ENCODE results near the gene PPM1H.

Gene PPM1H

DNA sequence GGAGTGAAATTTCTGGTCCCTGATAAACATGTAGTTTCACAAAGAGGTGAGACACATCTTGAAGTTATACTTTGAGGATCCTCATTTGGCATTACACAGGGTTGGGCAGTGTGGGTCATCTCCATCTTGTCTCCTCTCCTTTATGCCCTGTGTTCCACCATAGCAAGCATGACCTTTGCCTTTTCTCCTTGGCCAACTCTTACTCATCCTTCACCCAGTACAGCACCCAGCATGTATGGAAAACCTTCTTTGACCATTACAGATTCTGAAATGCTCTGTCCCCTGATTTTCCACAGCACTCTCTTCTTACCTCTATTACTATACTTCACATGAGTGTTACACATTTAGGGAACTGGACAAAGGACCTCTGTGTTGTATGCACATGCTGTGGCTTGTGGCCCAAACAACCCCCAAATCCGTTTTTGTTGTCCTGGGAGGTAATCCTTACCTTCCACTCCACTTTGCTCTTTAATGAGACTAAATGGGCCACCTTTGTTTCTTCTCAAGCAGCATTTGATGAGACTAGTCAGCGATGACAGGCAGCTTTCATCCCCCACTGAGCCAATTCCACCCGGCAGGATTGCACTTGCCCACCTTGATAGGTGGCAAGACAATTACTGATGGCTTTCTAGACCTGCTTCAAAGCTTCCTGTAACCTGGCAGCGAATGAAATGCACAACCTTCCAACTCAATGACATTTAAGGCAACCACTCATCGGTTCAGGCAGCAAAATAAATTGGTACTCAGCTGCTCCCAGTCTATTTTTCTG, 304.8 kb downstream of the PPM1H start:
- H3K4me3 ChIP-seq (ENCODE audit: low read length), result no peak overlapping the region
- DNase-seq (ENCODE audit: low read depth), result no peak
- TF ChIP-seq, protein P1, sequence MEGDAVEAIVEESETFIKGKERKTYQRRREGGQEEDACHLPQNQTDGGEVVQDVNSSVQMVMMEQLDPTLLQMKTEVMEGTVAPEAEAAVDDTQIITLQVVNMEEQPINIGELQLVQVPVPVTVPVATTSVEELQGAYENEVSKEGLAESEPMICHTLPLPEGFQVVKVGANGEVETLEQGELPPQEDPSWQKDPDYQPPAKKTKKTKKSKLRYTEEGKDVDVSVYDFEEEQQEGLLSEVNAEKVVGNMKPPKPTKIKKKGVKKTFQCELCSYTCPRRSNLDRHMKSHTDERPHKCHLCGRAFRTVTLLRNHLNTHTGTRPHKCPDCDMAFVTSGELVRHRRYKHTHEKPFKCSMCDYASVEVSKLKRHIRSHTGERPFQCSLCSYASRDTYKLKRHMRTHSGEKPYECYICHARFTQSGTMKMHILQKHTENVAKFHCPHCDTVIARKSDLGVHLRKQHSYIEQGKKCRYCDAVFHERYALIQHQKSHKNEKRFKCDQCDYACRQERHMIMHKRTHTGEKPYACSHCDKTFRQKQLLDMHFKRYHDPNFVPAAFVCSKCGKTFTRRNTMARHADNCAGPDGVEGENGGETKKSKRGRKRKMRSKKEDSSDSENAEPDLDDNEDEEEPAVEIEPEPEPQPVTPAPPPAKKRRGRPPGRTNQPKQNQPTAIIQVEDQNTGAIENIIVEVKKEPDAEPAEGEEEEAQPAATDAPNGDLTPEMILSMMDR (conservative IDR thresholded peaks at IDR 0.05; ENCODE audit: low read depth, low read length), result no peak

DNA sequence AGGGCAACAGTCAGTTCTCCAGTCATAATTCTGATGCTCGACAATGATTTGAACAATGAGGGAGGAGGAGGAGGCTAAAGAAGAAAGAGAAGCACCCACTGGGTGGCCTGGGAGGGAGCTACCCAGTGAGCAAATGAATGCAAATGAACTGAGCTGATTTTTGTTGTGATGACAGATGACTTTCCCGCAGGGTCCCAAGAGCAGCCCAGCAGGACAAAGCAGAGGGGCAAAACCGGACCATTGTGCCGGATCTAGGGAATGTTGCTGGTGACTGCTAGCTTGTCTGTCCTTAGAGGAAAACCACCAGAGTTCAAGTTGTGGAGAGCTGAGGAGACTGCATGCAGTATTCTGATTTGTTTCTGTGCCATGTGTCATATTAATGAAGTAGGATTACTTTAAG, 305.5 kb downstream of the PPM1H start:
- DNase-seq (ENCODE audit: low read depth), result no peak
- TF ChIP-seq, protein P1 (conservative IDR thresholded peaks at IDR 0.05; ENCODE audit: low read depth, low read length), result no peak
- H3K4me3 ChIP-seq (ENCODE audit: low read length), result no peak overlapping the region

DNA sequence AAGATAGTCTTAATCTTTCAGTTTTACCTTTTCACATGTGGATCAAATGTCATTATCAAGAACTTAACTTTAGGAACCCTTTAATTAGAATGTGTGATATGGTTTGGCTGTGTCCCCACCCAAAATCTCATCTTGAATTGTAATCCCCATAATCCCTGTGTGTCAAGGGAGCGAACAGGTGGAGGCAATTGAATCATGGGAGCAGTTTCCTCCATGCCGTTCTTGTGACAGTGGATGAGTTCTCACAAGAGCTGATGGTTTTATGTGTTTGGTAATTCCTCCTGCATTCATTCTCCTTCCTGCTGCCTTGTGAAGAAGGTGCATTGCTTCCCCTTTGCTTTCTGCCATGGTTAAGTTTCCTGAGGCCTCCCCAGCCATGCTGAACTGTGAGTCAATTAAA, 307.8 kb downstream of the PPM1H start:
- TF ChIP-seq, protein P1 (conservative IDR thresholded peaks at IDR 0.05; ENCODE audit: low read depth, low read length), result no peak
- no peak overlapping the region for H3K4me3 ChIP-seq (ENCODE audit: low read length)
- no peak for DNase-seq (ENCODE audit: low read depth)

DNA sequence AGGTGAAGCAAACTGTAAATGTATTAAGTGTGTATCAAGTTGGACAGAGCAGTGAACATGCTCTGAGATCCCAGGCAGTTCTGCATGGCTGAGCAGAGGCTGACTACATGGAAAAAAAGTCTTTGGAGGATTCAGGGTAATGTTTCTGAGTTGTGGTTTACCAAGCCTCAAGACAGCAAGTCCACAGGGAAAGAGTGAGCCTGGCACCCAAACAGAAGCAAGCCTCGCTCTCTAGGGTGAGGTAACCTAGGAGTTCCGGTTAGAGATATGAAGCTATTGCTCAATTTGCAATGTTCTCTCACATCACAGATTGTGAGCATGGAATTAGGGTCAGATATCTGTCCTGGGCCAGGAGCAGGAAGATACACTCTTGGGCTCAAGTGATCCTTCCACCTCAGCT, 309.7 kb downstream of the PPM1H start:
- DNase-seq (ENCODE audit: low read depth), result no peak
- H3K4me3 ChIP-seq (ENCODE audit: low read length), result no peak overlapping the region
- TF ChIP-seq, protein P1 (conservative IDR thresholded peaks at IDR 0.05; ENCODE audit: low read depth, low read length), result no peak

DNA sequence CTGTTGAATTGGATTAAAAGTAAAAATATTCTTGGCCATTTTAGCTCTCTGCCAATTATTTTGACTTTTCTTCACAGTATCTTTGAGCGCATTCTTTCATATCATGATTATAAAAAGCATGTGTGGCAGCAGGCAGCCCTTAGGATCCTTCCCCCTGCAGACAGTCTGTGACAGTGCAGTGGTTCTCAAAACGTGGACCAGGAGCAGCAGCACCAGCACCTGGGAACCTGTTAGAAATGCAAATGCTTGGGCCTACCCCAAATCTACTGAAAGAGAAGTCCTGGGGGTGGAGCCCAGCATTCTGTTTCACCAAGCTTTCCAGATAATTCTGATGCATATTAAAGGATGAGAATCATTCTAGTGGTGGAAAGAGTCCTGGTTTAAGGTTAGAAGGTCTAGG, 312.8 kb downstream of the PPM1H start:
- H3K4me3 ChIP-seq (ENCODE audit: low read length), result no peak overlapping the region
- TF ChIP-seq, protein P1 (conservative IDR thresholded peaks at IDR 0.05; ENCODE audit: low read depth, low read length), result no peak
- no peak for DNase-seq (ENCODE audit: low read depth)

DNA sequence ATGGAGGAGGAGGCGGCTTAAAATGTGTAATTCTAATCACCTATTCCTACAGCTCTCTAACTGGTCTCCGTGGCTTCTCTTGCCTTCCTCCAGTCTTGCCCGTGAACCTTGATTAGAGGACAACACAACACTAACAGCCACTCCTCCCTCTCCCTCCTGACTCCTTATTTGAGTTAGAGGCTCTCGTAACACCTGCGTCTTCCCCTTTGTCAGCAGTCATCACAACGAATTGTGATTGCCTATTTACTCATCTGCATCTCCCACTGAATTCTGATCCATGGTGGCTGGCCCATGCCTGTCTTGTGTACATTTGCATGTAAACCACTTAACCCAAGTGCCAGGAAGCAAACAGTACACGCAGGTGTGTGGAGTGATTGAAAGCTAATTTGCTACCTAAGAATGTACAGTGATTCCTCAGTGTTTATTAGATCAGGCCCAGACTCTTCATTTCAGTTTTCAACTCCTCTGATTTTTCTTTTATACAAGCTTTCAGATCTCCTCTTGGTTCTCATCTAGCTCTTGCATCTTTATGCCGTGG, 313.8 kb downstream of the PPM1H start:
- no peak overlapping the region for H3K4me3 ChIP-seq (ENCODE audit: low read length)
- TF ChIP-seq, protein P1 (conservative IDR thresholded peaks at IDR 0.05; ENCODE audit: low read depth, low read length), result no peak
- no peak for DNase-seq (ENCODE audit: low read depth)

DNA sequence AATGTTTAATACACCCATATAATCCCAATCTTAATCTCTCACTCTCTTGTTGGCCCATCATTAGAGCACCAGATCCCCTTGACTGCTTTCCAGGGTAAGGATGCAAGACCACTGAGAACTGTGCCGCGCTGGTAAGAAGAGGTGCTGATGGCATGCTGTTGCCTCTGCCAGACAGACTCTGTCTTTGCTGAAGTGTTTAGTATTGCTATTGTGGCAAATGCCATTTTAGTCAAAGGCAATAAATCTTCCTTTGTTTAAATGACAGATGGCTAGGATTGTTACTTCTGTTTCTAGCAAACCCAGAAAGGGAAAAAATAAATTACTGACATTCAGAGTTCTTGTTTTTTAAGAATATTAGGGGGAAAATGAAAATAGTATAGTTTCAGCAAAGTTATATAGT, 316.0 kb downstream of the PPM1H start:
- TF ChIP-seq, protein P1 (conservative IDR thresholded peaks at IDR 0.05; ENCODE audit: low read depth, low read length), result no peak
- DNase-seq (ENCODE audit: low read depth), result no peak
- H3K4me3 ChIP-seq (ENCODE audit: low read length), result no peak overlapping the region

All from retinal pigment epithelial cell (primary cell).